ENCODE results near the gene KLK10. TPM values are rescaled to one million over a fixed set of nuclear protein-coding genes. Genes with fewer than 3 reads are reported as not detected.
A peak's percentile ranks its signal among the peaks of the same experiment; 100 is the strongest.

KLK10 gene
- polyA plus RNA-seq, 1 of the 3 experiments (the other 2 are of a cell fraction) = not detected

GRCh38 chr19:51009061-51009891 lies 10.2 kb downstream of the KLK10 start:
- Histone ChIP-seq H3K27ac (ENCODE audit: low read depth in 2 of 2, low read length in 1 of 2) (no peak overlapping the region), H2AFZ (ENCODE audit: low read depth) (no peak overlapping the region), H3F3A (replicated peaks; ENCODE audit: insufficient read depth) (no peaks in the 10 kb centered on the region), H3K27me3 (ENCODE audit: insufficient read depth) (peaks cover 57% of the 10 kb centered on the region; the same call in 1 of the 2 replicates), H3K4me2 (no peak overlapping the region), H3K36me3 (replicated peaks in 1 of 2; ENCODE audit: control insufficient read depth in 1 of 2, insufficient read depth in 2 of 2, low read length in 1 of 2) (no peaks in the 10 kb centered on the region), H3K4me3 (ENCODE audit: low read depth in 2 of 2, low read length in 1 of 2) (no peak overlapping the region), H4K20me1 (ENCODE audit: insufficient read depth) (no peaks in the 10 kb centered on the region), H3K79me2 (ENCODE audit: insufficient read depth) (no peaks in the 10 kb centered on the region), H3K4me1 (ENCODE audit: control insufficient read depth in 1 of 2, insufficient read depth in 2 of 2, low read depth in 1 of 2, low read length in 1 of 2) (no peaks in the 10 kb centered on the region), H3K9me2 (no peaks in the 10 kb centered on the region), H3K9me3 (no peaks in the 10 kb centered on the region), H3K9ac (no peak overlapping the region)
- TF ChIP-seq YY1 (IDR thresholded peaks at IDR 0.05; ENCODE audit: low read depth) = no peak
- no peak for TF ChIP-seq NFIC (IDR thresholded peaks at IDR 0.05; ENCODE audit: borderline replicate concordance)
- TF ChIP-seq POLR2AphosphoS5 (IDR thresholded peaks at IDR 0.05; ENCODE audit: low read depth, low read length) = no peak
- no peak for TF ChIP-seq ZBTB33 (IDR thresholded peaks at IDR 0.05; ENCODE audit: borderline replicate concordance, low read depth)
- TF ChIP-seq RFX5 (IDR thresholded peaks at IDR 0.05; ENCODE audit: low read length) = no peak
- no peak for TF ChIP-seq NRF1 (IDR thresholded peaks at IDR 0.05; ENCODE audit: low read depth, low read length)
- WGBS (ENCODE audit: low lambda C conversion rate) = 9% methylated on average over 14 of the region's 19 CpGs
- peak; percentile 4 for DNase-seq
- ChIA-PET CTCF (interaction anchor here (1.9 kb wide), 1 partner anchor 12 kb away, joined by 7 read pairs; no protein-coding TSS in a partner anchor), POLR2A (no interaction called here)

- Histone ChIP-seq H3K4me3 (ENCODE audit: low read depth in 2 of 2, low read length in 1 of 2) (no peak overlapping the region), H3F3A (replicated peaks; ENCODE audit: insufficient read depth) (no peaks in the 10 kb centered on the region), H3K9me2 (no peaks in the 10 kb centered on the region), H2AFZ (ENCODE audit: low read depth) (no peak overlapping the region), H3K79me2 (ENCODE audit: insufficient read depth) (no peaks in the 10 kb centered on the region), H3K27me3 (ENCODE audit: insufficient read depth) (peaks cover 42% of the 10 kb centered on the region; the same call in 1 of the 2 replicates), H3K9ac (no peak overlapping the region), H4K20me1 (ENCODE audit: insufficient read depth) (no peaks in the 10 kb centered on the region), H3K27ac (ENCODE audit: low read depth in 2 of 2, low read length in 1 of 2) (no peak overlapping the region), H3K9me3 (no peaks in the 10 kb centered on the region), H3K4me1 (ENCODE audit: control insufficient read depth in 1 of 2, insufficient read depth in 2 of 2, low read depth in 1 of 2, low read length in 1 of 2) (no peaks in the 10 kb centered on the region), H3K36me3 (replicated peaks in 1 of 2; ENCODE audit: control insufficient read depth in 1 of 2, insufficient read depth in 2 of 2, low read length in 1 of 2) (no peaks in the 10 kb centered on the region), H3K4me2 (no peak overlapping the region)
- no peak for DNase-seq
- WGBS (ENCODE audit: low lambda C conversion rate) = 13% methylated on average over 3 of the region's 3 CpGs
- CTCF ChIA-PET = interaction anchor here (2.1 kb wide), 1 partner anchor 9 kb away, joined by 8 read pairs; no protein-coding TSS in a partner anchor
- POLR2A ChIA-PET = no interaction called here
- TF ChIP-seq GABPA (IDR thresholded peaks at IDR 0.05; ENCODE audit: low read depth) (no peak), TEAD4 (IDR thresholded peaks at IDR 0.05; ENCODE audit: borderline replicate concordance, insufficient read depth) (no peak), MXI1 (IDR thresholded peaks at IDR 0.05; ENCODE audit: low read depth, low read length) (no peak), EZH2phosphoT487 (IDR thresholded peaks at IDR 0.05; ENCODE audit: borderline replicate concordance, low read depth) (no peak), SIN3A (IDR thresholded peaks at IDR 0.05; ENCODE audit: borderline replicate concordance, low read depth, low read length) (no peak), USF2 (IDR thresholded peaks at IDR 0.05; ENCODE audit: borderline replicate concordance, low read depth, low read length) (no peak), GATA2 (CRISPR knock-in tag; IDR thresholded peaks at IDR 0.05) (no peak), USF1 (IDR thresholded peaks at IDR 0.05; ENCODE audit: borderline replicate concordance, low read depth) (no peak), IRF3 (IDR thresholded peaks at IDR 0.05; ENCODE audit: low read depth, low read length) (no peak), FOSL2 (IDR thresholded peaks at IDR 0.05; ENCODE audit: borderline replicate concordance, low read depth) (no peak), ZBTB33 (IDR thresholded peaks at IDR 0.05; ENCODE audit: borderline replicate concordance, low read depth) (no peak), POLR2AphosphoS5 (IDR thresholded peaks at IDR 0.05; ENCODE audit: low read depth, low read length) (no peak), RAD21 (IDR thresholded peaks at IDR 0.05; ENCODE audit: low read length) (no peak), MAX (IDR thresholded peaks at IDR 0.05; ENCODE audit: low read depth) (no peak)
Measured at GRCh38 chr19:51007488-51007887, 12.0 kb downstream of the KLK10 start.
